ENCODE data around the gene PTCD3.

The PTCD3 gene

DNA sequence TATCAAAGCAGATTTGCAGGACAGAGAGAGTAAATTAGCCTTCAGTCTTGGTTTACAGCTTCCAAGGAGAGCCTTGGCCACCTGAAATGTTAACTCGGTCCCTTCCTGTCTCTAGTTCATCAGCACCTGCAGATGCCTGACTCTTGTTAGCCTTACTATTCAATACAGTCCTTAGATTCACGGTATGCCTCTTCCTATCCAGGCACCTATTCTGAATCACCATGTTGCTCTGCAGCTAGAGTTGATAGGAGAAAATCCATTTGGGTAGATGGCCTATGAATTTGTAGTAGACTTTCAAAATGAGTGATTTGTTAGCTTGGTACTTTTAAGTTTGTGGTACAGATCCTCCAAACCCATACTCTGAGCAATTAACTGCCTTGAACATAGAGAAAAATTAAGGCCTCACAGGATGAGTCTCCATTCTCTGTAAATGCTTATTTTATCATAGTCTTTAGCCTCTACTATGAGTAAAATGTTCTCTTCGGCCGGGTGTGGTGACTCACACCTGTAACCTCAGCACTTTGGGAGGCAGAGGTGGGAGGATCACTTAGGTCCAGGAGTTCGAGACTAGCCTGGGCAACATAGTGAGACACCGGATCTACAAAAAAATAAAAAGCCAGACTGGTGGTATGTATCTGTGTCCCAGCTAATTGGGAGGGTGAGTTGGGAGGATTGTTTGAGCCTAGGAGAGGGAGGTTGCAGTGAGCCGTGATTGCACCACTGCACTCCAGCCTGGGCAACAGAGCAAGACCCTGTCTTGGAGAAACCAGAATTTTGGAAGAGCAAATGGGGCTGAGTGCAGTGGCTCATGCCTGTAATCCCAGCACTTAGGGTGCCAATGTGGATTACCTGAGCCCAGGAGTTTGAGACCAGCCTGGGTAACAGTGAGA lies 32.9 kb downstream of the PTCD3 start:
- DNase-seq, result no peak
- in situ Hi-C loops (cut with MboI; ENCODE audit: low pct_unique_long_range_greater_than_20kb, low sequenced_read_pairs), result no loop called here

DNA sequence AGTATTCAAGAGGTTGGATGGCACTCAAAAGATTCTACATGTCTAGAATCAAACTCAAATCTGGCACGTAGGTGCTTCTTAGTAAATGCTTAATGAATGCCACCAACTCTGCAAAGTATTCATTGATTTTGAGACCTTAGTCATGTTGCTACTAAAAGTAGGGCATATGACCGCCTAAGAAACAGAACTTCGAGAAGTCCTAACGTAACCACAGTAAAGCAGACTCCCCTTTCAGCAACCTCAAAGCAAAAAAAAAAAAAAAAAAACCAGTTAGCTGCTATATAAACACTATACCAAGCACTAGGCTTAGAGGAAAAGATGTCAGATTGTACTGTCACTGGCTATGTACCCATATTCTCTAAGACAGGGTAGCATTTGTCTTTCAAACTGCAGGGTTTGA lies 33.9 kb downstream of the PTCD3 start:
- in situ Hi-C loops (cut with MboI; ENCODE audit: low pct_unique_long_range_greater_than_20kb, low sequenced_read_pairs), result no loop called here
- no peak for DNase-seq

GRCh38 chr2:86140969-86141392 lies 34.9 kb downstream of the PTCD3 start:
- DNase-seq, result no peak

DNA sequence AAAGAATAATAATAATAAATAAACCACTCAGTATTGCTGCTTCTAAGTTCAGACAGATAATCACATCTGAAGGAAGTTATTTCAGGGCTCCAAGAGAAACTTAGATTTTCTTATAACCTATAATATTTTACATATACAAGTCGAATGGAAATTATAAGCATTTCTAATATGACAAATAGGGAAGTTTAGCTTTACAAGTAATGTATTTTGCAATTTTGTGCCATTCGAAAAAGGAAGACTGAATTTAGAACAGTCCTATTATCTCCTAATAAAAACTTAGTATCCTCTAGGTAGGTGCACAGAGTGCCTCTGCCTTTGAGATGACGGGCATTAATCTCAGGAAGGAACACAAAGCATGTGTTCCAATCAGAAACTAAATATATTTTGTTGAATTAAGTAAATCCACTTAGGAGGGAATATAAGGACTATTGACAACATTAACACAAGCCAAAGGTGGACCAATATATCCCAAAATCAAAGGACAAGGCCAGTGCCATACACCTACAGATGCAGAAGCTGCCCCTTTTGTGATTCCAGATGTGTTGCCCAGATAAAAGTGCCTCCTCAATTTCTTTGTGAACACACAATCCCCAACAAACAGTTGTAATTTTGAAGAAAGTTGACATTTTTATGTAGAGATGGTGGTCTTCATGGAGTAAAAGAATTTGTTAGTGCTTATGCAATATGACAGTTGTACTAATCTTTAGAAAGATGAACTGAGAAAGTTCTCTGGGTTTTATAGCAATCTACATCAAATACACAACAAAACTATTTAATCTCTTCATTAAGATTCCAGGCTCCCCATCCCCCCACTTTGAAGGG lies 36.6 kb downstream of the PTCD3 start:
- in situ Hi-C loops (cut with MboI; ENCODE audit: low pct_unique_long_range_greater_than_20kb, low sequenced_read_pairs), result no loop called here
- no peak for DNase-seq

More at GRCh38 chr2:86140969-86141392, 34.9 kb downstream of the PTCD3 start:
- in situ Hi-C loops (cut with MboI; ENCODE audit: low pct_unique_long_range_greater_than_20kb, low sequenced_read_pairs), result no loop called here

DNA sequence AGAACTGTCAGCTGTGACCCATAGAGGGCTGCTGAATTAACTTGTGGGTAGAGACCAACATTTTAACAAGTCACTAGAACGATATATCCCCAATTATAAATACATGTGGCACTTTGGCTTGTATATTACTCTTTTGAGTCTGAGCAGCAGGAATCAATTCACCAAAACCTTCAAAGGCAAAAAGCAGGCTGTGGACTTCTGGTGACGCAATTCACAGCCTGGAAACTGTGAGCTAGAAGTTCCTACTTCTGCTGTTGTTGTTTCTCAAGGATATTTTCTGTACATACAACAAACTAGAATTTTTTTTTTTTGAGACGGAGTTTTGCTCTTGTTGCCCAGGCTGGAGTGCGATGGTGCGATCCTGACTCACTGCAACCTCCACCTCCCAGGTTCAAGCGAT lies 37.3 kb downstream of the PTCD3 start:
- in situ Hi-C loops (cut with MboI; ENCODE audit: low pct_unique_long_range_greater_than_20kb, low sequenced_read_pairs), result no loop called here
- DNase-seq, result no peak

- in situ Hi-C loops (cut with MboI; ENCODE audit: low pct_unique_long_range_greater_than_20kb, low sequenced_read_pairs), result no loop called here
- no peak for DNase-seq
Observed at GRCh38 chr2:86143926-86144685, 38.1 kb downstream of the PTCD3 start.

- DNase-seq, result no peak
- in situ Hi-C loops (cut with MboI; ENCODE audit: low pct_unique_long_range_greater_than_20kb, low sequenced_read_pairs), result no loop called here
Observed at GRCh38 chr2:86147793-86148192, 41.8 kb downstream of the PTCD3 start.

GRCh38 chr2:86150502-86150901 lies 44.5 kb downstream of the PTCD3 start:
- no peak for DNase-seq
- in situ Hi-C loops (cut with MboI; ENCODE audit: low pct_unique_long_range_greater_than_20kb, low sequenced_read_pairs), result no loop called here

- in situ Hi-C loops (cut with MboI; ENCODE audit: low pct_unique_long_range_greater_than_20kb, low sequenced_read_pairs), result no loop called here
- no peak for DNase-seq
Observed at GRCh38 chr2:86157009-86157556, 51.0 kb downstream of the PTCD3 start.

- in situ Hi-C loops (cut with MboI; ENCODE audit: low pct_unique_long_range_greater_than_20kb, low sequenced_read_pairs), result no loop called here
- DNase-seq, result no peak
Observed at GRCh38 chr2:86158286-86158685, 52.3 kb downstream of the PTCD3 start.

DNA sequence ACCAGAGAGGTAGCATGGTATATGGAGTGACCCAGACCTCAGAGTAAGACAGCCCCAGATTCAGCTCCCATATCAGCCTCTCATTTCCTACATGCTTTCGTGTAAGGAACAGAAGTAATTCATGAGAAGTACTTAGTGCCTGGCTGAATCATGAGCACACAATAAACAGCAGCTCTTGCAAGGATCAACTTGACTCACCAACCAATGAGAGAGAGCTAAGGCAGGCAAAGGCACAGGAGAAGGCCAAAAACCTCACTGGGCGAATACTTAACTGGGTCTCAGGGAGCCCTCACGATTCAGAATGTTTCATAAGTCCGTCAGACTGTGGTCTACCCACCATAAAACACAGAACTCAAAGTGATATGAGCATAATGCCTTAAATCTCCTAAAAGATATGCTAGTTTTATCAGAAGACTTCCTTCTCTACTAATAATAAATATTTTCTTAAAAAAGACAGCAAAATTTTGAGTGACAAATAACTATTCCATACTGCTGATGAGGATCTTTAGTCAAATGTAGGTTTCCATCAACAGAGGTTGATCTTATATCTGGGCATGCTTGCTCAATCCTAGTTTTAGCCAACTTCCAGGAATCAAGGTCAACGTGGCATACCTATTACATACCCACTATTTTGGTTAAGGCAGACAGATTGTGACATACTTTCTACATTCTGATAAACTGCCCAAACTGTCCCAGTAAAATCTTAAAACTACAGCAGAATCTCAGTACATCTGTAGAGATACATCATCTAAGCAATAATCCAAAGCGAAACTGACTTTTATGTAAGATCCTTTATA lies 54.3 kb downstream of the PTCD3 start:
- DNase-seq, result no peak
- in situ Hi-C loops (cut with MboI; ENCODE audit: low pct_unique_long_range_greater_than_20kb, low sequenced_read_pairs), result no loop called here

DNA sequence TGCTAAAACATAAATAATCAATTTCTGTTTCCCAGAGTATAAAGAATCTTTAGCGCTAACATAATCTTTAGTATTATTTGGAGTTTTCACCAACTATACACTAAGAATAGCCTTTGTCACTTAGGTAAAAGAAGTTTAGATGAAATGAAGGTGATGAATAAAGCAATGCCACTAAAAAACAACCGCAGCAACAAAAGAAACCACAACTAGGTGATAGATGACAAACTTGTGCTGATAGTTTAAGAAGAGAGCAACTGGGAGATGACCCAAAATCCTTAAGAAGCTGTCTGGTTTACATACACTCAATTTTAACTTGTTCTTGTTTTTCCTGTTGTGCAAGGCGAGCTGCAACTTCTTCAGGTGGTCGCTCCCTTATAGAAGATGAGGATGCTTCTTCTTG lies 64.4 kb downstream of the PTCD3 start:
- in situ Hi-C loops (cut with MboI; ENCODE audit: low pct_unique_long_range_greater_than_20kb, low sequenced_read_pairs), result no loop called here
- no peak for DNase-seq

GRCh38 chr2:86171295-86171694 lies 65.3 kb downstream of the PTCD3 start:
- in situ Hi-C loops (cut with MboI; ENCODE audit: low pct_unique_long_range_greater_than_20kb, low sequenced_read_pairs), result no loop called here
- DNase-seq, result no peak

DNA sequence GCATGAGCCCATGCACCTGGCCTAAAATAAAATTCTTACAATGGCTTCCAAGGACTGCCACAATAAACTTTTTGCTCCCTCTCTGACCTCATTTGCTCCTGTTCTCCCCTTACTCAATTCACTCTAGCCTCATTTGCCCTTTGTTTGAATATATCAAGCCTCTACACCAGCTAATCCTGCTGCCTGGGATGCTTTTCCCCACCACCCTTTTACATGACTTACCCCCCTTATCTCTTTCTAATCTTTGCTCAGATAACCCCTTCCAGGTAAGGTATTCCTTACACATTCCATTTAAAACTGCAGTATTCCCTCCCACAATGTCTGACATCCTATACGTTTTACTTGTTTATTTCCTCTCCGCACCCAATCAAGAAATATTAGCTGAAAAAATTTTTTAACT lies 66.6 kb downstream of the PTCD3 start:
- in situ Hi-C loops (cut with MboI; ENCODE audit: low pct_unique_long_range_greater_than_20kb, low sequenced_read_pairs), result no loop called here
- no peak for DNase-seq

- no peak for DNase-seq
- in situ Hi-C loops (cut with MboI; ENCODE audit: low pct_unique_long_range_greater_than_20kb, low sequenced_read_pairs), result no loop called here
Observed at GRCh38 chr2:86174445-86174844, 68.4 kb downstream of the PTCD3 start.

- DNase-seq, result no peak
- in situ Hi-C loops (cut with MboI; ENCODE audit: low pct_unique_long_range_greater_than_20kb, low sequenced_read_pairs), result no loop called here
Observed at GRCh38 chr2:86175828-86176227, 69.8 kb downstream of the PTCD3 start.

- in situ Hi-C loops (cut with MboI; ENCODE audit: low pct_unique_long_range_greater_than_20kb, low sequenced_read_pairs), result no loop called here
- DNase-seq, result no peak
Observed at GRCh38 chr2:86176597-86176996, 70.6 kb downstream of the PTCD3 start.

- peak; percentile 39 for DNase-seq
- in situ Hi-C loops (cut with MboI; ENCODE audit: low pct_unique_long_range_greater_than_20kb, low sequenced_read_pairs), result no loop called here
Observed at GRCh38 chr2:86185517-86186212, 79.6 kb downstream of the PTCD3 start.

All from KBM-7 (cell line).